Astrocyte (in vitro differentiated cells and primary cell): ENCODE measurements around the gene ABHD11. TPM values are rescaled to one million over a fixed set of nuclear protein-coding genes. Genes with fewer than 3 reads are reported as not detected.

Experiments
- DNase-seq: peaks from one replicate; pipeline ENCODE4 v3.0.0-alpha.2; 2010; ENCODE audit warnings: low read depth
- FAIRE-seq: peaks from 2 replicates; lab custom pipeline; 2011; peaks lifted over from hg19 to GRCh38; lab: Jason Lieb, UNC
- H2AFZ ChIP-seq: 2 replicates; pipeline ENCODE4 v1.6.0; 2012; ENCODE audit warnings: low read depth, low read length, inconsistent platforms
- H3K27ac ChIP-seq: 2 replicates; pipeline ENCODE4 v1.5.1; 2011; ENCODE audit warnings: low read depth, low read length, inconsistent platforms
- H3K27me3 ChIP-seq: 2 replicates; pipeline ENCODE4 v1.6.0; 2011; ENCODE audit warnings: low read length, inconsistent platforms; ENCODE audit not compliant: insufficient read depth
- H3K36me3 ChIP-seq: 2 replicates; pipeline ENCODE4 v1.5.1; 2011; ENCODE audit warnings: low read length, inconsistent platforms; ENCODE audit not compliant: insufficient read depth
- H3K4me1 ChIP-seq: 2 replicates; pipeline ENCODE4 v1.5.1; 2011; ENCODE audit warnings: low read length, inconsistent platforms; ENCODE audit not compliant: insufficient read depth
- H3K4me2 ChIP-seq: 2 replicates; pipeline ENCODE4 v1.6.0; 2012; ENCODE audit warnings: low read length, inconsistent platforms
- H3K4me3 ChIP-seq: 2 replicates; pipeline ENCODE4 v1.5.1; 2011; ENCODE audit warnings: low read depth, mild to moderate bottlenecking, low read length, inconsistent platforms; ENCODE audit not compliant: insufficient read depth
- H3K79me2 ChIP-seq: 2 replicates; pipeline ENCODE4 v1.6.0; 2012; ENCODE audit warnings: mild to moderate bottlenecking, low read length, inconsistent platforms; ENCODE audit not compliant: insufficient read depth
- H3K9ac ChIP-seq: 2 replicates; pipeline ENCODE4 v1.6.0; 2012; ENCODE audit warnings: mild to moderate bottlenecking, low read length, inconsistent platforms
- H3K9me3 ChIP-seq: 2 replicates; pipeline ENCODE4 v1.5.1; 2012; ENCODE audit warnings: low read depth, mild to moderate bottlenecking, low read length, inconsistent platforms; ENCODE audit not compliant: insufficient read depth
- H4K20me1 ChIP-seq: 2 replicates; pipeline ENCODE4 v1.6.0; 2012; ENCODE audit warnings: low read length, inconsistent platforms; ENCODE audit not compliant: insufficient read depth
- H3K27ac Mint-ChIP-seq: one replicate; pipeline ENCODE4 v1.8.0; 2021; ENCODE audit warnings: mild to moderate bottlenecking, mixed read lengths; ENCODE audit not compliant: unreplicated experiment
- H3K27me3 Mint-ChIP-seq: one replicate; pipeline ENCODE4 v1.8.0; 2021; ENCODE audit warnings: low read depth, mixed read lengths; ENCODE audit not compliant: unreplicated experiment
- H3K36me3 Mint-ChIP-seq: one replicate; pipeline ENCODE4 v1.8.0; 2021; ENCODE audit warnings: low read depth, mixed read lengths; ENCODE audit not compliant: unreplicated experiment
- H3K4me1 Mint-ChIP-seq: one replicate; pipeline ENCODE4 v1.8.0; 2021; ENCODE audit warnings: low read depth, mixed read lengths; ENCODE audit not compliant: unreplicated experiment
- H3K4me3 Mint-ChIP-seq: one replicate; pipeline ENCODE4 v1.8.0; 2021; ENCODE audit warnings: mild to moderate bottlenecking, moderate library complexity, mixed read lengths; ENCODE audit not compliant: unreplicated experiment
- H3K9me3 Mint-ChIP-seq: one replicate; pipeline ENCODE4 v1.8.0; 2021; ENCODE audit warnings: mild to moderate bottlenecking, mixed read lengths; ENCODE audit not compliant: unreplicated experiment
- EZH2 ChIP-seq: IDR thresholded peaks from 2 replicates; pipeline ENCODE4 v1.6.1; 2012; ENCODE audit warnings: mild to moderate bottlenecking, low read length, inconsistent platforms; ENCODE audit not compliant: insufficient read depth
- total RNA-seq: library from RNA; stranded (reverse); gene quantifications from 2 replicates; pipeline ENCODE4 v1.2.1, GENCODE V29; 2021
- TF ChIP-seq, protein P1 (sequence below): IDR thresholded peaks from 2 replicates; pipeline ENCODE4 v1.5.1; 2011; ENCODE audit warnings: low read depth, mild to moderate bottlenecking, inconsistent platforms, low read length, moderate library complexity; ENCODE audit not compliant: insufficient read depth

Gene ABHD11
- total RNA-seq, 1 donor from 2014 or later: 10.8 TPM

DNA sequence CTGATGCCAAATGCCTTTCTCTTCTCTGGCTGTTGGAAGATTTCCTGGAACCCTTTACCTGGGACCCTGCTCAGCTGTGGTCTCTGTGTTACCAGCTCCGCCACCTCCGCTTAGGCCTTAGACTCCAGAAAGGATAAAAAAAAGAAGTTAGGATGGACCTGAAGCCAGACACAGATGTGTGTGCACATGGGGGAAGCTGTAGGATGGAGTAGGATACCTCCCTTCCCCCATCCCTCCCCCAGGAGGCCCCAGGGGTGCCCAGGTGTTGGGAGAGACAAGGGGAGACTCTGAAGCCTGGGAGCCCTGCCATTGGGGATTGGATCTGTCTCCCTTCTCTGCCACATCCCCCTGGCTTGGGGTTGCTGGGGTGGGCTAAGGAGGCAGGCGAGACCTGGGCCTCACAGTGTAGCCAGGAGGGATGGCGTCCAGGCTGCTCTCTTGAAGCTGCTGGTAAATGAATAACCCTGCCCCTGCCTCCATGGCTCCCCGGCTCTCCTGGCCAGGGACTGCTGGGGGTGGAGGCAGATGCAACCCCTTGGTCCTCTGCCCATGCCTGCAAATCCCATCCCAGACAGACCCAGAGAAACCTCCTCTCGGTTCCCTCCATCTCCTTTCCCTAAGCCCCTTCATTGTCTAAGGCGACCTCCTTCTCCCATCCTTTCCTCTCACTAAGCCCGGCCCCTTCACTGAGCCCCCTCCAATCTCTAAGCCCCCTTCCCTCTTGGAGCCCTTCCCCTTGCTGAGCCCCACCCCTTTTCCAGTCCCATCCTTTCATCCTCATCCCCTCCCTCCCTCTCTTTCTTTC lies 23.5 kb upstream of the ABHD11 start:
- peaks cover 3% of the 10 kb centered on the region for H3K36me3 Mint-ChIP-seq
- DNase-seq (no peak), FAIRE-seq (no peak)
- Histone ChIP-seq H3K4me2 (no peak overlapping the region), H3K36me3 (no peaks in the 10 kb centered on the region), H3K79me2 (no peaks in the 10 kb centered on the region), H3K9me3 (no peaks in the 10 kb centered on the region), H3K4me3 (no peak overlapping the region), H3K27ac (no peak overlapping the region), H2AFZ (no peak overlapping the region), H3K4me1 (no peaks in the 10 kb centered on the region), H4K20me1 (no peaks in the 10 kb centered on the region), H3K27me3 (no peaks in the 10 kb centered on the region), H3K9ac (no peak overlapping the region)
- H3K27me3 Mint-ChIP-seq: peaks cover 9% of the 10 kb centered on the region
- peaks cover 6% of the 10 kb centered on the region for H3K9me3 Mint-ChIP-seq
- H3K4me3 Mint-ChIP-seq: no peak overlapping the region
- no peak overlapping the region for H3K27ac Mint-ChIP-seq
- no peaks in the 10 kb centered on the region for H3K4me1 Mint-ChIP-seq
- TF ChIP-seq, protein P1, sequence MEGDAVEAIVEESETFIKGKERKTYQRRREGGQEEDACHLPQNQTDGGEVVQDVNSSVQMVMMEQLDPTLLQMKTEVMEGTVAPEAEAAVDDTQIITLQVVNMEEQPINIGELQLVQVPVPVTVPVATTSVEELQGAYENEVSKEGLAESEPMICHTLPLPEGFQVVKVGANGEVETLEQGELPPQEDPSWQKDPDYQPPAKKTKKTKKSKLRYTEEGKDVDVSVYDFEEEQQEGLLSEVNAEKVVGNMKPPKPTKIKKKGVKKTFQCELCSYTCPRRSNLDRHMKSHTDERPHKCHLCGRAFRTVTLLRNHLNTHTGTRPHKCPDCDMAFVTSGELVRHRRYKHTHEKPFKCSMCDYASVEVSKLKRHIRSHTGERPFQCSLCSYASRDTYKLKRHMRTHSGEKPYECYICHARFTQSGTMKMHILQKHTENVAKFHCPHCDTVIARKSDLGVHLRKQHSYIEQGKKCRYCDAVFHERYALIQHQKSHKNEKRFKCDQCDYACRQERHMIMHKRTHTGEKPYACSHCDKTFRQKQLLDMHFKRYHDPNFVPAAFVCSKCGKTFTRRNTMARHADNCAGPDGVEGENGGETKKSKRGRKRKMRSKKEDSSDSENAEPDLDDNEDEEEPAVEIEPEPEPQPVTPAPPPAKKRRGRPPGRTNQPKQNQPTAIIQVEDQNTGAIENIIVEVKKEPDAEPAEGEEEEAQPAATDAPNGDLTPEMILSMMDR: no peak
- TF ChIP-seq EZH2: no peak

DNA sequence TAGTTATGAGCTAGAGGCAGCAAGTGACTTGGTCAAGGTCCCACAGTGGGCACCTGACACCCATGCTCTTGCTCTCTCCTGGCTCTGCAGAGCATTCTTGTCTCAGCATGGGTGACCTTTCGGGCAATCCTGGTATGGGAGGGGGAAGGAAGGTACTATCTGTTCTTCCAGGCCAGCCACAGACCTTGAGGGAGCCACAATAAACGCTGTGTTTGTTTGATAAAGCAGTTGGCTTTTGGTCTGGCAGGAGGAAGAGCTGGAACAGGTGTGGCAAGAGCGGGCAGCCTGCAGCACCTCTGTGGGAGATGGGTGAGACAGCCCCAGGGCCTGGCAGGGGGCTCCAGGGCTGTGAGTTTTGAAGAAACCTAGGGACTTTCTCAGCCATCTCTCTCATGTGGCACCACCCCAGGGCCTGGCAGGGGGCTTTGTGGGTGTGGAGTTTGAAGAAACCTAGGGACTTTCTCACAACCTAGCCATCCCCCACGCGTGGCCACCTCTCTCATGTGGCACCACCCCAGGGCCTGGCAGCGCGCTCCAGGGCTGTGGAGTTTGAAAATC lies 20.1 kb upstream of the ABHD11 start:
- H3K4me3 Mint-ChIP-seq: no peak overlapping the region
- H3K4me1 Mint-ChIP-seq: no peaks in the 10 kb centered on the region
- no peak overlapping the region for H3K9ac ChIP-seq
- peaks cover 3% of the 10 kb centered on the region for H3K9me3 Mint-ChIP-seq
- no peaks in the 10 kb centered on the region for H4K20me1 ChIP-seq
- H3K9me3 ChIP-seq: no peaks in the 10 kb centered on the region
- no peaks in the 10 kb centered on the region for H3K36me3 Mint-ChIP-seq
- H3K27ac Mint-ChIP-seq: no peak overlapping the region
- no peaks in the 10 kb centered on the region for H3K36me3 ChIP-seq
- no peak overlapping the region for H3K27ac ChIP-seq
- no peak for TF ChIP-seq EZH2
- TF ChIP-seq, protein P1: no peak
- DNase-seq (no peak), FAIRE-seq (no peak)
- no peak overlapping the region for H3K4me3 ChIP-seq
- peaks cover 10% of the 10 kb centered on the region for H3K27me3 Mint-ChIP-seq
- no peaks in the 10 kb centered on the region for H3K27me3 ChIP-seq
- no peak overlapping the region for H2AFZ ChIP-seq
- H3K4me2 ChIP-seq: no peak overlapping the region
- no peaks in the 10 kb centered on the region for H3K79me2 ChIP-seq
- no peaks in the 10 kb centered on the region for H3K4me1 ChIP-seq
